Ecto neural progenitor cell (in vitro differentiated cells): ENCODE measurements around the gene GINS3.
"Not testable (repeated sequence)": the region's sequence is repeated elsewhere in the genome, so short reads cannot be mapped to it uniquely, and the experiment has no call there.

ENCODE experiments used
- DNase-seq: peaks from one replicate; pipeline ENCODE4 v3.0.0-alpha.2; 2018; ENCODE audit warnings: low spot score

The GINS3 gene

DNA sequence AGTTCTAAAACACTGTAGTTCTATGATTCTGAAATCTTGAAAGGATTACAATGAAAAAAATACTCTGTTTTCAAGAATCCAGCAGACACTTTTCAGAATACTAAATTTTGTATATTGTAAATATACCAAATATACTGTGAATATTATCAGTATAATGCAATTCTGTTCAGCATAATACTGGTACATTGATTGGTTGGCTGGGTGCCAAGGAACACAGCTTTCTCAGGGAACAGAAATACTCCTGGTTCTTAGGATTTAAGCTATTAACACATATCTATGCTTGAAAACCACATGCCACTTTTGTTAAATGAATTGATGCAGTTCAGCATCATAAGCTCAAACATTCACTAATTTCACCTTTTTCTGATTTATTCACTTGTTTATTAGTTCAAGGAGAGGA, 2.5 kb upstream of the GINS3 start:
- no peak for DNase-seq

DNA sequence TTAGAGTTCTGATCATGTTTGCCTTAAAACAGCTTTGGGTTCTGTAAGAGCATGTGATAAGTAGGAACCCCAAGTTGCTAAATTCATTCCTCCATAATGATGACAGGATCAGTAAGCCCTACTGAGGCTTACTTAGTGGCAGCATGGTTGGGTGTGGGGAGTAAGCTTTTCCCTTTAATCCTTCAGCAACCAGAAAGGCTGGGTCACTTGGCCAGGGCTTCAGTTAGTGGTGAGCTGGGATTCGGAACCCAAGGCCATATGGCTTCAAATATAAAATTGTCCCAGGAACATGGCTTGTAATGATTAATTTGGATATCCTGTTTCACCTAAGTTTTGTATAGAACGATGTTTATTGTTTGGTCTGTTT, 850 bp downstream of the GINS3 start:
- DNase-seq = no peak

DNA sequence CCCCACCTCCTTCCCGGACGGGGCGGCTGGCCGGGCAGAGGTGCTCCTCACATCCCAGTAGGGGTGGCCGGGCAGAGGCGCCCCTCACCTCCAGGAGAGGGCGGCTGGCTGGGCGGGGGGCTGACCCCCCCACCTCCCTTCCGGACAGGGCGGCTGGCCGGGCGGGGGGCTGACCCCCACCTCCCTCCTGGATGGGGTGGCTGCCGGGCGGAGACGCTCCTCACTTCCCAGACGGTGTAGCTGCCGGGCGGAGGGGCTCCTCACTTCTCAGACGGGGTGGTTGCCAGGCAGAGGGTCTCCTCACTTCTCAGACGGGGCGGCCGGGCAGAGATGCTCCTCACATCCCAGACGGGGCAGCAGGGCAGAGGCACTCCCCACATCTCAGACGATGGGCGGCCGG, 4.6 kb downstream of the GINS3 start:
- not testable (repeated sequence) for DNase-seq

DNA sequence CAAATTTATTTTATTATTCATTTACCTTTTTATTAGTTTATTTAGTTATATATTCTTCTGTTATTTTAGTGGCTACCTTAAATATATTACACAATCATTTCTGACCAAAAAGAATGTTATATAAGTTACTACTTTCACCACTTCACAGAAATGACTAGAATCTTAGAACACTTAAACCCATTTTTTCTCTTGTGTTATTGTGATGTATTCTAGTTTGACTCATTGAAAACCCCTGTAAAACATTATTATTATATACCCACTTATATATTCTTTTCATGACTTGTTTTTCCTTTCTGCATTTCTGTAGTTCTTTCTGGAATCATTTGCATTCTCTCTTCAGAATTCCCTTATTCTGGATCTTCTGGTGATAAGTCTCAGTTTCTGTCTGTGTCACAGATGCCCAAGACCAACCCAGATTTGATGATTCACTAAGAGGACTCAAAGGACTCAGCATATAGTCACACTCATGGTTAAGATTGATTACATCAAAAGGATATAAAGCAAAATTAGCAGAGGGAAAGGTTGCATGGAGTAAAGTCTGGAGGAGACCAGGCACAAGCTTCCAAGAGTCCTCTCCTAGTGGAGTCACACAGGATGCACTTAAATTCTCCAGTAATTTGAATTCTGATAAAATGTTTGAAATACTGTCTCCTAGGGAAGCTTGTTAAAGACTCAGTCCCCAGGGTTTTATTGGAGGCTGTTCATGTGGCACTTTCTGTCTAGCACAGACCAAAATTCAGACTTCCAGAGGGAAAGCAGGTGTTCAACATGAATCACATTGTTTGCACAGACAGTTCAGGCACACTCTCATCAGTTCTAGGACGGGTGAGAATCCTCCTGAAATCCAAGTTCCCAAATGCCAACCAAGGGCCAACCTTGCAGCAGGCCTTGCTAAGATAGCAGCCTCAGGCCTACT, 7.7 kb downstream of the GINS3 start:
- DNase-seq = no peak

DNA sequence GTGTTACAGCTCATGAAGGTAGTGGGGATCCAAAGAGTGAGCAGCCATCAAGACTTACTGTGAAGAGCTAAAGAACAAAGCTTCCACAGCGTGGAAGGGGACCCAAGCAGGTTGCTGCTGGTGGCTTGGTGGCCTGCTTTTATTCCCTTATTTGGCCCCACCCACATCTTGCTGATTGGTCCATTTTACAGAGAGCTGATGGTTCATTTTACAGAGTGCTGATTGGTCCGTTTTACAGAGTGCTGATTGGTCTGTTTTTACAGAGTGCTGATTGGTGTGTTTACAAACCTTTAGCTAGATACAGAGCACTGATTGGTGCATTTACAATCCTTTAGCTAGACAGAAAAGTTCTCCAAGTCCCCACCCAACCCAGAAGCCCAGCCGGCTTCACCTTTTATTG, 9.0 kb downstream of the GINS3 start:
- DNase-seq = not testable (repeated sequence)

DNA sequence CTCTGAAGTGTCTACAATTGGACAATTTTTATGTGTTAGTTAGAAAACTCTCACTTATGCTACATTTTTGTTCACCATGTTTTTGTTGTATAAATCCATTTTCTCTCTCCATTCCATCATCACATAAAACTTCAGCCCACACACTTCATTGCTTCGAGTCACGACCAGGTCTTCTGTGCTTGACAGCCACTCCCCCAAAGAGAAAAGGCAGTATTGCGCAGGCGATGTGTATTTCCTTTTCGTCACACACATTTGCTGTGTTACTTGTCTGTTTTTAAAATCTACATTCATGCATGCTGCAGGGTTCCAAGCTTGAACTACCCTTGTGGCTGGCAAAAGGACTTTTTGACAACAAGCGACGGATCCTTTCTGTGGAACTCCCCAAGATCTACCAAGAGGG, 10.5 kb downstream of the GINS3 start:
- DNase-seq = no peak

DNA sequence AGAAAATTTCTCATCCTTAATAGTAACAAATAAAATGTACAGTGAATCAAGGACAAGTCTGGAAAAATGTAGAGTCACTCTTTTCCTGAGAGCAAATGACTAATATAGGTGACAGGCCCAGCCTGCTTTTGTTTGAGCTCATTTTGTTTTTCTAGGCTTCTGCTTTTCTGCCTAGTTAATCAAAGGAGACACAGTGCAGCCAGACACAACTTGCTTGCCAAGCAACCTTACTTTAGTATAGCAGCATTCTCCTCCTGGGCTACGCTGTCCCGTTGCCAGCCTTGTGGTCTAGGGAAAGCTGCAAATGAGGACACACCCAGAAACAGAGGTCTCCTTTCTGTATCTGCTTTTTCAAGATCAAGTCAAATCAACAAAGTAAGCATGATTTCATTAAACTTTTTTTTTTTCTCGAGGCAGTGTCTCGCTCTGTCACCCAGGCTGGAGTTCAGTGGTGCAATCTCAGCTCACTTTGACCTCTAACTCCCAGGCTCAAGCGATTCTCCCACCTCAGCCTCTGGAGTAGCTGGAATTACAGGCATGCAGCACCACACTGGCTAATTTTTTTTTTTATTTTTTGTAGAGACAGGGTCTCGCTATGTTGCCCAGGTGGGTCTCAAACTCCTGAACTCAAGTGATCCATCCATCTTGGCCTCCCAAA, 17.2 kb downstream of the GINS3 start:
- no peak for DNase-seq

DNA sequence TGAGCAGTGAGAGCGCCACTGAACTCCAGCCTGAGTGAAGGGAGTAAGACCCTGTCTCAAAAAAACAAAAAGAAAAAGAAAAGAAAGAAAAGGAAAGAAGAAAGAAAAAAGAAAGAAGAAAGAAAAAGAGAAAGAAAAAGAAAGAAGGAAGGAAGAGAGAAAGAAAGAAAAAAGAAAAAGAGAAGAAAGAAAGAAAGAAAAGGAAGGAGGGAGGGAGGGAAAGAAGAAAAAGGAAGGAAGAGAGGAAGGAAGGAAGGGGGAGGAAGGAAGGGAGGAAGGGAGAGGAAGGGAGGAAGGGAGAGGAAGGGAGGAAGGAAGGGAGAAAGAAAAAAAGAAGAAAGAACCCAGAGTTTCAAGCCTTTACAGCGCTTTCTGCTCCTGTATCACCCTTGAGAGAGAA, 19.1 kb downstream of the GINS3 start:
- no peak for DNase-seq

DNA sequence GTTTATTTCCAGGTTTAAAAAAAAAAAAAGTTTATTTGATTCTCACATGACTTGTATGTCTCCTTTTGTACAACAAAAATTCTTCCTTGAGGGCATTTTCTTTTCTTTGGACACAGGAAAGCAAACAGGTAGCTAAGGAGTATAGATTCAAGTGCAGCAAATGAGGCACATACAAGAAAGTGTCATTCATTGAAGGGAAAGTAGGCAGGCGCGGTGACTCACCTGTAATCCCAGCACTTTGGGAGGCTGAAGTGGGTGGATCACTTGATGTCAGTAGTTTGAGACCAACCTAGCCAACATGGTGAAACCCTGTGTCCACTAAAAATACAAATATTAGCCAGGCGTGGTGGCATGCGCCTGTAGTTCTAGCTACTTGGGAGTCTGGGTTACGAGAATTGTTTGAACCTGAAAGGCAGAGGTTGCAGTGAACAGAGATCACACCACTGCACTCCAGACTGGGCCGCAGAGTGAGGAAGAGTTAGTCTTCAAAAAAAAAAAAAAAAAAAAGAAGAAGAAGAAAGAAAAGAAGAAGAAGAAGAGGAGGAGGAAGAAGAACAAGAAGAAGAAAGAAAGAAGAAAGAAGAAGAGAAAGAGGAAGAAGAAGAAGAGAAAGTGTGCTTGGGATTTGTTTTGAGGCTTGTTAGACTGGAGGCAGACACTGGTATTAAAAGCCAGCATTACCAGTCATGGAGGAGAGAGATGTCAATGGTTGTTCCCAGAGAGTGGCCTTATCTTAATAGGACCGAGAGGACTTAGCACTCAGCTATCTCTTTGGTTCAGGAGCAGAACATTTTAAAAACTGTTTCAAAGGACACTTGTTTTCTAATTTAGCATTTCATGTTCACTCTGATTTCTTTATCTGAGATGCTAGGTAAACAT, 19.7 kb downstream of the GINS3 start:
- DNase-seq = no peak

DNA sequence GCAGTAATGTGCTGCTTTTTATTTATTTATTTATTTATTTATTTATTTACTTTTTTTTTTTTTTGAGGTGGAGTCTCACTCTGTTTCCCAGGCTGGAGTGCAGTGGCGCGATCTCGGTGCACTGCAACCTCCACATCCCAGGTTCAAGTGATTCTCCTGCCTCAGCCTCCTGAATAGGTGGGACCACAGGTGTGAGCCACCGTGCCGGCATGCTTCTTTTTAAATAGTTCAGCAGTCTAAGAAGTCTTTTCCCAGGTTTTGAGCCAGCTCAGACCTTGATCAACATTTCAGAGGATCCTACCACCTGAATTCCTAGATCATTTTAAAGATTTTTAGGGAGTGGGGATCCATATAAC, 20.3 kb downstream of the GINS3 start:
- not testable (repeated sequence) for DNase-seq

DNA sequence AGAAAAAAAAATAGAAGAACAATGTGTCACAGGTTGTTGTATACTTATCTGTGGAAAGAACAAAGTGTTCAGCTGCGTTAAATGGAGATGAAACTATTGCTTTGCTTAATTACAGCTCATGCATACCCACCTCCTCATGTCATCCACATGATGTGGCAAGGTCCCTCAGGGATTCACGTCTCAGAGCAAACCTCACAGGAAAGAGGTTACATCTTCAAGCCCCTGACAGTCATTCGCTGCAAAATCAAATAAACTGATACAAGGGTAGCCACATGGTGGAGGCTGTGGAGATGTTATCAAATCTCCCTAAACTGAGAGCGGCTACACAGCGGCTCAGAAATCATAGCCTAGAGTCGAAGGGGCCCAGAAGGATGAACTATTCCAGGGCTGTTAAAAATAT, 21.1 kb downstream of the GINS3 start:
- no peak for DNase-seq

DNA sequence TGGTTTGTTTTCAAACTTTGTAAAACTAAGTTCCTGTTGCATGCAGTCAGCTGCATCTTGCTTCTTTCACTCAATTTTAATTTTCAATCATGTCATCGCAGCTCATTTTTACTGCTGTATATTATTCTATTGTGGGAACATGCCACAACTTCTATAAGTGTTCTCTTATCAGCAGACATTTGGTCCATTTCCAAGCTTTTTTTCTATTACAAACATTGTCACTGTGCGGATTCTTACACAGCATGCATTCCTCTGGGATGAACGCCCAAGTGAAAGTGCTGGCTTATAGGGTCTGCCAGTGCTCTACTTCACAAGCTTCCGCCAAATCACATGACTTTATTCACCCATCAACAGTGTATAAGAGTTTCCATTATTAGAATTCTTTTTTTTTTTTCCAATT, 22.7 kb downstream of the GINS3 start:
- DNase-seq = no peak

DNA sequence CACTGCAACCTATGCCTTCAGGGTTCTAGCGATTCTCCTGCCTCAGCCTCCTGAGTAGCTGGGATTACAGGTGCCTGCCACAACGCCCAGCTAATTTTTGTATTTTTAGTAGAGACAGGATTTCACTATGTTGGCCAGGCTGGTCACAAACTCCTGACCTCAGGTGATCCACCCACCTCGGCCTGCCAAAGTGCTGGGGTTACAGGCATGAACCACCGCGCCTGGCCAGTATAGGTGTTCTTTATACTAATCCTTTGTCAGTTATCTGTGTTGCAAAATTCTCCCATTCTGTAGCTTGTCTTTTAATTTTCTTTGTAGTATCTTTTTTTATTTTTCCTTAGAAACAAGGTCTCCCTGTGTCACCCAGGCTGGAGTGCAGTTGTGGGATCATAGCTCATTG, 23.7 kb downstream of the GINS3 start:
- not testable (repeated sequence) for DNase-seq

DNA sequence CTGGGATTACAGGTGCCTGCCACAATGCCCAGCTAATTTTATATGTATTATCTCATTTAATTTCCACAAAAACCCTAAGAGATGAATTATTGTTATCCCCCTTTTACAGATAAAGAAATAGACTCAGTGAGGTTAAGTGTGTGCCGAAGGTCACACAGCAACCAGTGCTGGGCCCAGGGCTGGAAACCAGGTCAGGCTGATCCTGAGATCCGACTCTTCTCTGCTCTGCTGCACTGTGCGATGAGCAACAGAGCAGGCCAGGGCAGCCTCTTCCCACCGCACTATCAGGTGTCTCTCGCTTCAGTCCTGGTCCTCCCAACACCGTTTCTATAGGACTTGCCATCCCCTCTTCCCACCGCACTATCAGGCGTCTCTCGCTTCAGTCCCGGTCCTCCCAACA, 24.8 kb downstream of the GINS3 start:
- DNase-seq = no peak

DNA sequence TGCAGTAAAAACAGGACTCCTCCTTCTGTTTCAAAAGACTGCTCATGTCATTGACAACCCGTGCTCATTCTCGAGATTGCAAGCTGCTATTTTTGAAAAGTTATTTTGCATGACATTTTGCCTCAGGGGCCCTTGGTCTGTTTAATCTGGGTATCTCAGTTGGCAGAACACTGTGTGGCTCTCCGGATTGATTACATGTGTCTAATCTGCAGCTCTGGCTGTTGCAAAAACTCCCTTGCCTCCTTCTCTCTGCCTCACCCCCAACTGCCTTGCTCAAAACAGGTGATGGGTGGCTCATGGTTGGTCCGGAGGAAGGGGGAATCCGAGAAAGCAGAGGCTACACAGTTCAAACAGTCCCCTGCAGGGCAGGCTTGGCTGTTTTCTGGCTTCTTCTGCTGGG, 25.3 kb downstream of the GINS3 start:
- DNase-seq = no peak

DNA sequence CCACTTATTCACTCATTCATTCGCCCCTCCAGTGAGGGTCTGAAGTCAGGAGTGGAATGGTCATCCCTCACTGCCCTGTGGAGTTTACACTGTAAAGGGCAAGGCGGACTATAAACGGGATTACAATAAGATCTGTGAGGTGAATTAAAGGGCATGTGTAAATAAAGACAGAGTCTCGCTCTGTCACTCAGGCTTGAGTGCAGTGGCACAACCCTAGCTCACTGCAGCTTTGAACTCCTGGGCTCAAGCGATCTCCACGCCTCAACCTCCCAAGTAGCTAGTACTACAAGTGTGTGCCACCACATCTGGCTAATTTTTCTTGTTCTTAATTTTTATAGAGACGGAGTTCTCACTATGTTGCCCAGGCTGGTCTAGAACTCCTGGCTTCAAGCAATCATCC, 25.8 kb downstream of the GINS3 start:
- no peak for DNase-seq

DNA sequence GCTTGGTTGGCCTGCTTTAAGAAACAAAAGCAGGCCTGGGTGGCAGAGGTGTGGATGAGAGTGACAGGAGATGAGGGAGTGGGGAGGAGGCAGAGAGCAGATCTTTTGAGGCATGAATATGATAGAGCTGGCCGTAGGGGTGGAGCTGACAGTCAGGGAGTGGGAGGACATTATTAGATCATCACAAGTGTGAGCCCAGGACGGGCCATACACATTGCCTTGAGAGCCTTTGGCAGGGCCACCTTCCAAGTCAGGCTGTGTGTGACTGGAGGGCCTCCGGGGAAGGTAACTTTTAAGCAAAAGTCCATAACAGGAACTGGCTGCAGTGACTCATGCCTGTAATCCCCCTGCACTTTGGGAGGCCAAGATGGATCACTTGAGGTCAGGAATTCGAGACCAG, 26.3 kb downstream of the GINS3 start:
- no peak for DNase-seq

DNA sequence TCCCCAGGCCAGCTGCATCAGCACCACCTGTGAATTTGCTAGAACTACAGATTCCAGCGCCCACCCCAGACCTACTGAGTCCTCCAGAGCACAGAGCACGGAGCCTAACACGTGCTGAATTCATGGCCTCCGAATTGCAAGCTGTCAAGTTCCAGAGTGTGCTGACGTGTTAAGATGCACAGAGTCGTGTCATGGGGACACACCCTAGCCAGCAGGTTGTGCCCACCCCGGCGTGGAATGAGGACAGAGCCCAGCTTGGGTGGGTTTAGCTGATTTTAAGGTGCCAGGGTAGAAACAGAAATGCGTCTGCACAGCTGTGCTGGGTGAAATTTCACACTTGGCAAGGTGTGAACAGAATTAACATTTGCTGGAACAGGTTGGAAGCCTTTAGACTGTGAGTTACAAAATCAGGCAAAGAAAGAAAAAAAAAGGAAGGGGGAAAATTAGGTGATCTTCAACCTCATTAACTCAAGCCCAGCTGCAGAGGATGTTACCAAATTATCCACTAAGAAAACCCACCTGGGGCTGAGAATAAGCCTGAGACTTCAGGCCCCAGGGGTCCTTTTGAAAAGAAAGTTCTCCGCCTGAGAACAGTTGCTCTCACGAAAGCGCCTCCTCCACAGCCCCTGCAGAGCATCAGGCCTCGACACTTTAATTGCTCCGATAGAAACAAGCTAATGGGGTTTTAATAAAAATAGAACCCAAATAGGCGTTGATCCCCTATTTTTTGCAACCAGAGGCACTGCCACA, 27.1 kb downstream of the GINS3 start:
- DNase-seq = no peak

DNA sequence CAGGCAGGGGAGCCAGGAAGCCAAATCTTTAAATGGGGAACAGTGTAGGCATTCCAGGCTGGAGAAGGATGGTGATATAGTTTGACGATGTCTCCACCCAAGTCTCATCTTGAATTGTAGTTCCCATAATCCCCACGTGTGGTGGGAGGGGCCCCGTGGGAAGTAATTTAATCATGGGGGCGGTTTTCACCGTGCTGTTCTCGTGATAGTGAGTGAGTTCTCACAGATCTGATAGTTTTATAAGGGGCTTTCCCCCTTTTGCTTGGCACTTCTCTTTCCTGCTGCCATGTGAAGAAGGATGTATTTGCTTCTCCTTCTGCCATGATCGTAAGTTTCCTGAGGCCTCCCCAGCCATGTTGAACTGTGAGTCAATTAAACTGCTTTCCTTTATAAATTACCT, 28.8 kb downstream of the GINS3 start:
- no peak for DNase-seq

DNA sequence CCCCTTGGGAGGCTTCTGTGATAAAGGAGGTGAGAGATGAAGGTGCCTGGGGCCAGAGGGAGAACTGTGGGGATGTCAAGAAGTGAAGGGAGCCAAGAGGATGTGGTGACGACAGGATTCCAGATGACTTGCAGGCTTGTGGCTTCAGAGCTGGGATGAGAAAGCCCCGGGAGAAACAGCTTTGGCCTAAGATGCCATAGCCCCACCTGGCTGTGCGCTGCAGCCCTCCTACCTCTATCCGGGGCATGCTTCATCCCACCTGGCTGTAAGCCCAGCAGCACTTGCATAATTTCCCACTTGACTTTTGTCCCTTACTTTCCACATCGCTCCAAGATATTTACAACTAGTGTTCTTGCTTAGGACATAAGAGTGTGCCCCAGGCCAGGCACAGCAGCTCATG, 29.3 kb downstream of the GINS3 start:
- no peak for DNase-seq

DNA sequence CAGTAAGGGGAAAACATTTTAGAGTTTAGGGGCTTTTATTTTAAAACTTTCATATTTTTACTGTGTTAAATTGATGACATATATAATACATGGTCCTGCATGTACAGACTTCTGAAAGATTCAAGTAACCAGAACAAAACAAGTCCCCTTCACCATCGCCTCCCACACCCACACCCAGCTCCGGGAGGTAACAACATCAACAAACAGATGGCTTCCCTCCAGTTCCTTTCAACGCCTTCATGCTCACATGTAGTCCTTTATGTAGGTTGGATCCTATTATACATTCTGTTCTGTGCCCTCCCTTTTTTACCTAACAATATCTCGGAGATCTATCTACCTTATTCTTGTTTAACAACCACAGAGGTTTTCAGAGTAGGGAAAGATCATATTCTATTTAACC, 30.5 kb downstream of the GINS3 start:
- DNase-seq = no peak

DNA sequence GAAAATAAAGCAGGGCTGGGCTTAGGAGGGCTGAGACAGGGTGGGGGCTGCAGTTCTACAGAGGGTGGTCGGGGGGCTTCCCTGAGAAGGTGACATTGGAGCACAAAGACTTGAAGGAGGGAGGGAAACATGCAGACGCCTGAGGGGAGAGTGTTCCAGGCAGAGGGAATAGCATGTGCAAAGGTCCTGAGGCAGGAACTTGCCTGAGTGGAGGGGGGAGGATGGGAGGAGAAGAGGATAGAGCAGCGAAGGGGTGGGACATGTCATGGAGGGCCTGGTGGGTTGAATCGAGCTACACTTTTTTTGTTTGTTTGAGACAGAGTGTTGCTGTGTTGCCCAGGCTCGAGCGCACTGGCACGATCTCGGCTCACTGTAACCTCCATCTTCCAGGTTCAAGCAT, 33.0 kb downstream of the GINS3 start:
- no peak for DNase-seq
